Mononuclear cell (primary cell): Measurements from ENCODE around the gene SLC39A6. TPM values are rescaled to one million over a fixed set of nuclear protein-coding genes. Genes with fewer than 3 reads are reported as not detected.

Experiments
- H3K27me3 ChIP-seq: 2 replicates; pipeline ENCODE4 v1.6.0; 2011; ENCODE audit warnings: low read length, control low read depth; ENCODE audit not compliant: insufficient read depth
- H3K4me1 ChIP-seq: 2 replicates; pipeline ENCODE4 v1.5.1; 2011; ENCODE audit warnings: mild to moderate bottlenecking, low read length, control low read depth; ENCODE audit not compliant: insufficient read depth
- H3K4me3 ChIP-seq: 2 replicates; pipeline ENCODE4 v1.5.1; 2011; ENCODE audit warnings: mild to moderate bottlenecking, low read length, moderate library complexity
- H3K9me3 ChIP-seq: 2 replicates; pipeline ENCODE4 v1.5.1; 2011; ENCODE audit warnings: low read depth, mild to moderate bottlenecking, control low read depth, low read length
- total RNA-seq: library from RNA; depleted of rRNA; stranded (reverse); fragments of >200 nt; gene quantifications from one replicate; pipeline ENCODE4 v1.2.3, GENCODE V29; 2012

SLC39A6 gene
- total RNA-seq, 1 donor = 18.1 TPM

DNA sequence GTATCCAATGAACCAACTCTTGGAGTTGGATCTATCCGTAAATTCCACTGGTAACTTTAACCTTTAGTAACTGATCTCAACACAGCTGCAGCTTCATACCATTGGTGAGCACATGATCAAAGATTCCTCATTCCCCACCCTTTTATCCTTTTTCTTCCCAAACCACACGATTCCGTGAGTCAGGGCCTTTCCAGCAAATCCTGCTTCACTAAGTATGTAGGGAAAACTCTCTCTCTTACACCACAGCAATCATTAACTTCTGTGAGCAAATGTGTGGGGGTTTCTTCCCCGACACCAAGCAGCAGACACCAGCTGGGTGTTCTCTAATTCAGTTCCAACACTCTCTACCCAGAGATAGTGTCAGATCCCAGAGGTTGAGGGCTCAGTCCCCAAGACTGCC is 24.1 kb upstream of the SLC39A6 start:
- H3K9me3 ChIP-seq = no peaks in the 10 kb centered on the region
- no peaks in the 10 kb centered on the region for H3K27me3 ChIP-seq
- no peak overlapping the region for H3K4me3 ChIP-seq
- peaks cover 9% of the 10 kb centered on the region for H3K4me1 ChIP-seq

DNA sequence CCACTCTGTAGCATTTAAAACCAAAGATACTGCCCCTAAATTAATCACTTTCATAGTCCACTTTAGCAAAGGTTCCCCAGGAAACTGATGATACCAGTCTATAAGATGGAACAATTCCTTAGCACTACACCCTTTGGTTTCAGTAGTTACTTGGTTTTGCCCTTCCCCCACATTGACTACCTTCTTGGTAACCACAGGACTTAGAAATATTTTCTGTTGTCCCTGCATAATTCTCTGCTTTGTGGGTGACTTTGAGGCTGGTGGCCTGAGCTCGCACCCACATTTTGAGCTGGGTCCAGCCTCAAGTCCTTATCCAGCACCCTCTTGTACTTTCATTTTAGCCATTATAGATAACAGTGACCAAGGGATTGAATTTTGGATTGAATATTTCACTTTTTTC is 23.6 kb upstream of the SLC39A6 start:
- no peaks in the 10 kb centered on the region for H3K27me3 ChIP-seq
- H3K9me3 ChIP-seq = no peaks in the 10 kb centered on the region
- no peak overlapping the region for H3K4me3 ChIP-seq
- peaks cover 9% of the 10 kb centered on the region for H3K4me1 ChIP-seq

DNA sequence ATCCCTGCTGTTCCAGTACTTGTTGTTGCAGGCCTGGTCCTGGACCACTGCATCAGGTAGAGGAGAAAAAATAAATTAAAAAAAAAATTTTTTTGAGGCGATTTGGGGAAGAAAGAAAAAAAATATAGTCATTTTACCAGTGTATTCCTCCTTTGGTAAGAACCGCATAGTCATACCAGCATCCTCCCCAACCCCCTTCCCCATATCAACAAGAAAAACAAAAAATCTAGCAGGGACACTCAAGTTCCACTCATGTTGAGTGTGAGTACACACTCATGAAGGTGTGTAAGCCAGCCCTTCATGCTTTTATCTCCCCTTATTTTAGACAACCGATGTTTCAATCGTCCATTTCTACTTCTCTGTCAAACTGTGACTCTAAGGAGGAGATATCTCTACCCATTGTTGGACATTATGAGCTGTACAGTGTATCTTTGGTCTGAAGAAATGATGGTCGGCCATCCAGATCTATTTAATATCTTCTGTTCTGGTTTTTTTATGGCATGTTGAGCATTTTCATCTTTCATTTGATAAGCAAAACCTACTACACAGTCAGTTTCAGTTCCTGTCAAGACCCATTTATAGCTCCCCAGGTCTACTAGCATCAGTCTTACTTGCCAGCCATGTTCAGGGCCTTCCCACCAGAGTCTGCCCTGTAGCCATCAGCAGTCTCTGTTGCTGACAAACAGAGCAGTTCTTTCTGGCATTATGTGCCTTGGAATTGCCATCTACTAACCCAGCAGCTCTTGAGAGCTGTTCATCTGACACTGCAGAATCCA is 20.6 kb upstream of the SLC39A6 start:
- Histone ChIP-seq H3K4me3 (no peak overlapping the region), H3K9me3 (no peaks in the 10 kb centered on the region), H3K4me1 (peaks cover 9% of the 10 kb centered on the region), H3K27me3 (no peaks in the 10 kb centered on the region)

DNA sequence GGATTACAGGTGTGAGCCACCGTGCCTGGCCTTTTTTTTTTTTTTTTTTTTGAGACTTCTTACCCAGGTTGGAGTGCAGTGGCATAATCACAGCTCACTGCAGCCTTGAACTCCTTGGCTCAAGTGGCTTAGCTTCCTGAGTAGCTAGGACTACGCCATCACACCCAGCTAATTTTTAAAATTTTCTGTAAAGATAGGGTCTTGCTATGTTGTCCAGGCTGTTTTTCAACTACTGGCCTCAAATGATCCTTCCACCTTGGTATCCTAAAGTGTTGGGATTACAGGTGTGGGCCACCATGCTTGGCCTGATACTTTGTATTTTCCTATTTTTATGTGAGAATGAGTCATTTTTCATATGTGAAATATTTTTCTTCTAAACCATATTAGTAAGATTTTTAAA is 14.3 kb upstream of the SLC39A6 start:
- H3K9me3 ChIP-seq = no peaks in the 10 kb centered on the region
- no peaks in the 10 kb centered on the region for H3K4me1 ChIP-seq
- no peak overlapping the region for H3K4me3 ChIP-seq
- no peaks in the 10 kb centered on the region for H3K27me3 ChIP-seq

DNA sequence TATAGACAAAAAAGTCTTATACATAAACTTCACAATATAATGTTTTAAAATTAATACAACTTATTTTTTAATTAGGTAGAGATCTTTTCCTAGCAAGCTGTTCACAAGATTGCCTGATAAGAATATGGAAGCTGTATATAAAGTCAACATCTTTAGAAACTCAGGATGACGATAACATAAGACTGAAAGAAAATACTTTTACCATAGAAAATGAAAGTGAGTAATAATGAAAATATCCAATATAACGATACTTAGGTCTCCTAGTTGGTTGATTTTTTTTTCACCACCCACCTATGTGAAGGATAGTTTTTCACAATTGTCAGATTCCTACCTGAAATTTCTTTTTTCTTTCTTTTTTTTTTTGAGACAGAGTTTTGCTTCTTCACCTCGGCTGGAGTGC is 13.6 kb upstream of the SLC39A6 start:
- no peak overlapping the region for H3K4me3 ChIP-seq
- no peaks in the 10 kb centered on the region for H3K27me3 ChIP-seq
- no peaks in the 10 kb centered on the region for H3K9me3 ChIP-seq
- no peaks in the 10 kb centered on the region for H3K4me1 ChIP-seq

DNA sequence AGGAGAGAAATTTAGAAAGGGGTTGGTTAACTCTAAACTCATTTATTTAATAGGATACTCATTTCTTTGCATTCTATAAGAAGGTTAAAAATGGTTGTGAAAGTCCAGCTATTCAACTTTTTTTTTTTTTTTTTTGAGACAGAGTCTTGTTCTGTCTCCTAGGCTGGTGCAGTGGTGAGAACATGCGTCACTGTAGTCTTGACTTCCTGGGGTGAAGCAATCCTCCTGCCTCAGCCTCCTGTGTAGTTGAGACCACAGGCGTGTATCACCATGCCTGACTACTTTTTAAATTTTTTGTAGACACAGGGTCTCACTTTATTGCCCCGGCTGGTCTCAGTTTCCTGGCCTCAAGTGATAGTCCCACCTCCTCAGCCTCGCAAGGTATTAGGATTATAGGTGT is 12.4 kb upstream of the SLC39A6 start:
- H3K4me3 ChIP-seq = no peak overlapping the region
- H3K9me3 ChIP-seq = no peaks in the 10 kb centered on the region
- no peaks in the 10 kb centered on the region for H3K4me1 ChIP-seq
- H3K27me3 ChIP-seq = no peaks in the 10 kb centered on the region

DNA sequence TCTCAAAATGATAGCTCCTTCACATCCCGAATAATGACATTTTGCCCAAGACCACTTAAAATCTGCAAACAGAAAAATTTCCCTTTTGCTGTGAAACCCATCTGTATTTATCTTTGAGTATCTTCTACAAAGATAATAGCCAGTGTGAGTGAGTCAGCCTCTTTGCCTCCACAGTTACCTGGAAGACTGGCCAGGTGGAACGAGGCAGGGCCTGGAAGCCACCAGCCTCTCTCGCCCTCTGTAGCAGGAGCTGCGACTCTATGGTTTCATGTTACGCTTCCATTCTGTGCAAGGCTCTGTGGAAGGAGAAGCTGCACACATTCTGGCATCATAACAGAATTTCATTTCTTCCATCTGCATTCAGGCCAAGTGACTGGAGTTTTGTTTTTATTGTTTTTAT is 10.1 kb upstream of the SLC39A6 start:
- no peaks in the 10 kb centered on the region for H3K4me1 ChIP-seq
- H3K9me3 ChIP-seq = no peaks in the 10 kb centered on the region
- H3K4me3 ChIP-seq = no peak overlapping the region
- no peaks in the 10 kb centered on the region for H3K27me3 ChIP-seq

DNA sequence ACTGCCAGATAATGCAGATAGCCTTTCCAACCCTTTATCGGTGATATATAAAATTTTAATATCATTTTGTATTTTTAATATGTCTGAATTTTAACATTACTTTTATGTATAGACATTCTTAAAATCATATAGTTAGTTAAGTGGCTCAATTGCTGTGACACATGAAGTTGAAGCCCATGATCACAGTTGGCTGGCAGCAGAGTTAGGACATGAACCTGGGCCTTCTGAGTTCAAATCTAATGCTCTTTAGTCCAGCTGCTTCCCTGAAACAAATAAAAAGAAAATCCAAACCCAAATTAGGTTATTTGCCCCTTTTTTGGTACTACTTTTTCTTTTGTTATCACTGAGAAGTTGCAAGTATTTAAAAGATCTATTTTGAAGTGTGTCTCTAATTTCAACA is 6.1 kb upstream of the SLC39A6 start:
- Histone ChIP-seq H3K9me3 (no peaks in the 10 kb centered on the region), H3K4me3 (no peak overlapping the region)

DNA sequence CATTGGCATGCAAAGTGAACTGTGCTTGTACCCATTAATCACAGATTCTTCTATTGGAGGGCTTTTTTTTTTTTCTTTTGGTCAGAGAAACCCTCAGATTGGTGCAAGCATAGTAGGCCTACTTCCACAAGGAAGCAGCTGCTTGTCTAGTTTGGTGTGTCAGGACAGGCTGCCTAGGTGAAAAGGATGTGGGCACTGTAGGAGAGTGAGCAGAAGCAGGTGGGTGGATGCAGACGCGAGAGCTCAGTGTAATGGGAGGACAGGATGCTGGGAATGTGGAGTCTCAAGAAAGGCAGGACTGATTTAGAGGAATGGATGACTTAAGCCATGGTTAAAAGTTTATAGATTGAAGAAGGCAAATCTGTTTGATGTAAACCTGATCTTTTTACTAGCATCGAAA is 3.6 kb upstream of the SLC39A6 start:
- no peak overlapping the region for H3K4me3 ChIP-seq
- H3K9me3 ChIP-seq = no peaks in the 10 kb centered on the region
- peaks cover 38% of the 10 kb centered on the region for H3K4me1 ChIP-seq
- H3K27me3 ChIP-seq = no peaks in the 10 kb centered on the region

More for the DNA sequence above, 6.1 kb upstream of the SLC39A6 start:
- peaks cover 26% of the 10 kb centered on the region for H3K4me1 ChIP-seq
- H3K27me3 ChIP-seq = no peaks in the 10 kb centered on the region

DNA sequence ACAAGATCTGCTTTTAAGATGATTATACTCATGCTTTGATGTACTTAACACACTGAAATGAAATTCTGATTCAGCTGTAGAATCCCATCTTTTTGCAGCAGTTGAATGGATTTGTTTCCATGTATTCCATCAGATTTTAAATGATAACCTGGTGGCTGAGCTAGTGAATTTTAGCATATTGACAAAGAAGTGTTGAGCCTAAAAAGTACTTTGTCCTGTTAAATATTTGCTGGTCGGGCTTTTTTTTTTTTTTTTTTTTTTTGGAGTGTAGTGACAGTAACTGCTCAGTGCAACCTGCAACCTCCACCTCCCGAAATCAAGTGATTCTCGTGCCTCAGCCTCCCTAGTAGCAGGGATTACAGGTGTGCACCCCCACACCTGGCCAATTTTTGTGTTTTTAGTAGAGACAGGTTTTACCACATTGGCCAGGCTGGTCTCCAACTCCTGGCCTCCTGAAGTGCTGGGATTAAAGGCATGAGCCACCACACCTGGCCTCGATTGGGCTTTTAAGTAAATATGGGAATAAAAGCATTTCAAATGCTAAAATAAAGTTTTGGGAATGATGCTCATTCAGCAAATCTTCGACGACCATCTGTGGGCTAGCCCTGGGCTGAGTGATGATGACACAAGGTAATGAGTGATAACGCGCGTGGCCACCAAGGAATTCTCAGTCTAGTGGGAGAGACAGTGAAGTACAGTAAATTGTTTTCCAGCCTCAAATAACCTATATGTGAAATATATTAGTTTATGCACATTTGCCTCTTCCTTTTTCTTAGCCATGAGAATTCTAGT is 2.7 kb upstream of the SLC39A6 start:
- H3K9me3 ChIP-seq = no peaks in the 10 kb centered on the region
- H3K4me3 ChIP-seq = no peak overlapping the region
- peaks cover 38% of the 10 kb centered on the region for H3K4me1 ChIP-seq
- H3K27me3 ChIP-seq = no peaks in the 10 kb centered on the region

DNA sequence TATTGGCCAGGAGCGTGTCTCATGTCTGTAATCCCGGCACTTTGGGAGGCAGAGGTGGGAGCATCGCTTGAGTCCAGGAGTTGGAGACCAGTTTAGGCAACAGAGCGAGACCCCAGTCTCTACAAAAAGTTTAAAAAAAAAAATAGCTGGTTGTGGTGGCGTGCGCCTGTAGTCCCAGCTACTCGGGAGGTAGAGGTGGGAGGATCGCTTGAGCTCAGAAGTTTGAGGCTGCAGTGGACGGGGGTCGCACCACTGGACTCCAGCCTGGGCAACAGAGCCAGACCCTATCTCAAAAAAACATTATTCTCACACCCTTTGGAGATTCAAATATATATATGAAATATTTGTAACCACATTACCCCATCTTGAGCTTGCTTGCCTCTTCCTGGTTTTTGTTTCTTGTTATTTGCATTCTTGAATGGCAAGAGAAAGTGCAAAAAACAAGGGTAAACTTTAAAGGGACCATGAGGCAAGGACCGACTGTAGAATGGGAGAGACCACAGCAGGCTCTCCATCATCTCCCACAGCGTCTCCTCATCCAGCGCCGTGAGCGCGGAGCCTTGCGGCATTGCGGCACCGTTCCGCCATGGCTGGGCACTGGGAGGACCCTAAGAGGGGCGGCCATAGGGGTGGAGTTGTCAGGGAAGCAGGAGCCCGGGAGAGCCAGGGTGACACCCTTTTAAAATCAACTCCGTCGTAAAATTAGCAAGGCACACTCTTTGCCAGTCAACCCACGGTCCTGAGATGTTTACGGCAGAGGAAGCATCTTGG is 1.9 kb upstream of the SLC39A6 start:
- Histone ChIP-seq H3K27me3 (no peaks in the 10 kb centered on the region), H3K4me1 (peaks cover 38% of the 10 kb centered on the region), H3K4me3 (peak overlapping the region; percentile 82), H3K9me3 (no peaks in the 10 kb centered on the region)

DNA sequence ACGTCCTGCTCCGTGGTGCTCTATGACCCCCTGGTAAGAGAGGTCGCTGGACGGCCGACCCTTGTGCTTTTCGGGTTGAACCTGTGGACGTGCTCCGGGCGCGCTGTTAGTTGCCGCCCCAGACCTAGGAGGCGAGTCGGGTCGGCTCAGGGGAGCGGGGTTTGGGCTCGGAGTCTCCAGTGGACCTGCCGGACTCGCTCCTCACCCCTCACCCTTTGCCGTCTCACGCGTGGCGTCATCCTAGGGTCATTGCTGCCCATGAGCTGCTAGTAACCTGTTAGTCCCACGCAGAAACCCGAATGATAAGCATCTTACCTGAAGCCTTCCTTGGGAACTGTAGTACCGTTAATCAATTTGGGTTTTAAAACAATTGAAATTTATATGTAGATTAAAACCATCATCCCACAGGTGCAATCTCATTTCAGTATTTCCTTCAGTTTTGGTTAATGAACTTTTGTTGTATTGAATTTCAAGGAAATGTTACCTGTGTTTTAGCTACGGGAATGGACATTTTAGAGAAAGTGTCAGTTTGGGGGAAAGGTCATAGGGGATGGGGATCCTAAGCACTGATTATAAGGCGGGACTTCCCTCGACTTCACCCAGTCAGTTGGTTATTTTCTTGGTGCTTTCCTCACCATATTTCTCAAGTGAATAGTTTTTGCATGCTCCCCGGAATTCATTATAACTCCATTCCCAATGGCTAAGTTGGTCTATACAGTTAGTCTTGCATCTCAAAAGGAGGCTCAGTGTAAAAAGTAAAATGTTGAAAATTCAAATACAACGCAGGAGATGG is 1.1 kb upstream of the SLC39A6 start:
- H3K4me1 ChIP-seq = peaks cover 38% of the 10 kb centered on the region
- peak overlapping the region; percentile 82 for H3K4me3 ChIP-seq
- H3K27me3 ChIP-seq = no peaks in the 10 kb centered on the region
- no peaks in the 10 kb centered on the region for H3K9me3 ChIP-seq

DNA sequence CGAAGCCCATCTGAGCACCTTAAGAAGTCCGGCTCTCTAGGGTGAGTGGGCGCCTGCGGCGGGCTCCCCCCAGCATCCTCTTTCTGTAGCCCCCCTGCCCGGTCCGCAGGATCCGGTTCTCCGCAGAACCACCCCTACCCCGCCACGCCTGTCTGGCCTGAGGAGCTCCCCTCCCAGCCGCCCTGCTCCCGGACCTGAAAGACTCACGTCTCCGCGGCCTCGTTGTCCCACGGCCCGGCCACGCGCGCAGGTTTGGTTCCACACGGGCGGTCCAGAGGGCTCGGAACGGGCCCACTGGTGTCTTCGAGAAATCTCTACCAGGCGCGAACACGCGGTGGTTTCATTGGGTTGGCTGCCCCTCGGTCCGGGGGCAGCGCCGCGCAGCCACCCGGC is 237 bp downstream of the SLC39A6 start:
- Histone ChIP-seq H3K27me3 (no peaks in the 10 kb centered on the region), H3K9me3 (no peaks in the 10 kb centered on the region), H3K4me3 (peak overlapping the region; percentile 82), H3K4me1 (peaks cover 38% of the 10 kb centered on the region)

DNA sequence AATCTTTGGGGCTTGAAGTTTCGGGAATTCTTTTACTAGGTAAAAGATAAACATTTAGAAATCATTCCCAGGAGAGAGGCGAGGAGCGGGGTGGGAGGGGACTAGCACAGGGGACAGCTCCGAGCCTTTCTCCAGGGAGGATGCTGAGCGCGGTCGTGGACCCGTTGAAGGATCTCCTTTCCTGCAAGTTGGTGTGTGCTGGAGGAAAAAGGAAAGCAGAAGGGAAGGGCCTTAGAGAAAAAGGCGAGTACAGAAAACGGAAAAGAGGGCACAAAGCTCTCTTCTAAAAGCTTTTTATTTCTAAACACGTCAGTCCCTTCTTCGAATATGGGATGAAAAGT is 640 bp downstream of the SLC39A6 start:
- Histone ChIP-seq H3K4me1 (peaks cover 38% of the 10 kb centered on the region), H3K4me3 (peak overlapping the region; percentile 82), H3K27me3 (no peaks in the 10 kb centered on the region), H3K9me3 (no peaks in the 10 kb centered on the region)
